GM19395 (cell line): ENCODE data around the gene BAZ2B.

Source experiments
- ATAC-seq: cut with Tn5 transposase; IDR thresholded peaks from one replicate; pipeline ENCODE4 v1.9.1; 2021; ENCODE audit warnings: mild to moderate bottlenecking, moderate library complexity; ENCODE audit not compliant: unreplicated experiment

The BAZ2B gene

DNA sequence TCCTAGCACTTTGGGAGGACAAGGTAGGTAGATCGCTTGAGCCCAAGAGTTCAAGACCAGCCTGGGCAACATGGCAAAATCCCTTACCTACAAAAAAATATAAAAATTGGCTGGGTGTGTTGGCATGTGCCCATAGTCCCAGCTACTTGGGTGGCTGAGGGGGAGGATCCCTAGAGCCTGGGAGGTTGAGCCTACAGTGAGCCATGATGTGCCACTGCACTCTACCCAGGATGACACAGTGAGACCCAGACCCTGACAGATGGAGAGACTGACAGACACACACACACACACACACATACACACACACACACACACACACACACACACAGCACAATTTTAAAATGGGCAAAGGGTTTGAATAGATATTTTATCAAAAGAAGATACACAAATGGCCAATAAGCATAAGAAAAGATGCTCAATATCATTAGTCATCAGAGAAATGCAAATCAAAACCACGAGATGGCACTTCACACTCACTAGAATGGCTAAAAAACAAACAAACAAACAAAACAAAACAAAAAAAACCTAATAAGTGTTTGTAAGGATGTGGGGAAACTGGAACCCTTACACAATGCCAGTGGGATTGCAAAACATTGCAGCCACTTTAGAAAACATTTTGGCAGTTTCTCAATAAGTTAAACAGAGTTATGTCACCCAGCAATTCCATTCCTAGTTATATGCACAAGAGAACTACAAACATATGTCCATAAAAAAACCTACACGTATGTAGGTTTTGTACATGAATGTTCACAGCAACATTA, 42.3 kb downstream of the BAZ2B start:
- no peak for ATAC-seq

- ATAC-seq: no peak
Observed at GRCh38 chr2:159573294-159573693, 43.1 kb downstream of the BAZ2B start.

GRCh38 chr2:159572459-159572858, 43.9 kb downstream of the BAZ2B start:
- ATAC-seq: no peak

GRCh38 chr2:159571540-159572260, 44.6 kb downstream of the BAZ2B start:
- no peak for ATAC-seq

- no peak for ATAC-seq
Observed at GRCh38 chr2:159564081-159564480, 52.3 kb downstream of the BAZ2B start.

DNA sequence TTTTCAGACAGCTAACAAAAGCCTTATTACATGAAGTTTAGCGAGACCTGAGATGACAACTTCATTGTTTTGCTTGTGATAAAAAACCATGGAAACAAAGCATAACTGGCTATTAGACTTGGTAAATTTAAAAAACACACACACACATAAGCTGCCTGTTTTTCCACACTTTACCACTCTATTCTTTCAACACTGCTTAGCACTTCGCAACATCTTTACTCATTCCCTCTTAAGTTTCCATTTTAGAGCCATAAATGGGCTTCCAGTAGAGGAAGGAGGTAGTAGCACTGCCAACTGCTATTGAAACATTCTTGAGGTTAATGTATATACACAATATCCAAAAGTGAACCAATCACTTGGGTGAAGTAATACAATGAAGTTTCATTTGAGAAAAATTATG, 54.1 kb downstream of the BAZ2B start:
- ATAC-seq: no peak

DNA sequence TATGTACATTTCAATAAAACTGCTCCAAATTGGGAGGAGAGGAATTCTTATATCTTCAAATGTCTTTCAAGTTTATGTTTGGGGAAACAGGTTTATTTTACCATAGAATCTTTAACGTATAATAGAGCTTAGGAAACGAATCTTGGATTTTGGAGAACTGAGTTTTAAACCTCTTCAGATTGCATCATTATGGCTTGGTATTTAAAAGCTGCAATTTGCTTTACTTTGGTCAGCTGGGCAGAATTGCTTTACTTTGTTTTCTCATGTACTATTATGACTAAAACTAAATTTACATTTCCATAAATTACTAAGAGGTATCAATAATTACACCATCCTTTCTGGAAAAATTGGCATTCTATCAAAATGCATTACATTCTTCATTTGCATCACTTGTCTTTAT, 54.6 kb downstream of the BAZ2B start:
- no peak for ATAC-seq

GRCh38 chr2:159561242-159561641, 55.1 kb downstream of the BAZ2B start:
- no peak for ATAC-seq

DNA sequence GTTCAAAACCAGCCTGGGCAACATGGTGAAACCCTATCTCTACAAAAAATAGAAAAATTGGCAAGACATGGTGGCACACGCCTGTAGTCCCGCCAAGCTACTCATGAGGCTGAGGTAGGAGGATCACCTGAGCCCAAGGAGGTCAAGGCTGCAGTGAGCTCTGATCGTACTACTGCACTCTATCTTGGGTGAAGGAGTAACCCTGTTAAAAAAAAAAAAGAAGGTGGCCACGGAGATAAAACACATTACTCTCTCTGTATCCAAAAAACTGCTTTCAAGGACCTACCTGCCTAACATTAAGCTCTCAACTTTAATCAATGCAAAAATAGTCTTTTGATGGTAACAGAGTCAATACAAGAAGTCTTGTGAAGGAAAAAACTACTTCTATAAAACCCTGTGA, 57.3 kb downstream of the BAZ2B start:
- ATAC-seq: no peak

DNA sequence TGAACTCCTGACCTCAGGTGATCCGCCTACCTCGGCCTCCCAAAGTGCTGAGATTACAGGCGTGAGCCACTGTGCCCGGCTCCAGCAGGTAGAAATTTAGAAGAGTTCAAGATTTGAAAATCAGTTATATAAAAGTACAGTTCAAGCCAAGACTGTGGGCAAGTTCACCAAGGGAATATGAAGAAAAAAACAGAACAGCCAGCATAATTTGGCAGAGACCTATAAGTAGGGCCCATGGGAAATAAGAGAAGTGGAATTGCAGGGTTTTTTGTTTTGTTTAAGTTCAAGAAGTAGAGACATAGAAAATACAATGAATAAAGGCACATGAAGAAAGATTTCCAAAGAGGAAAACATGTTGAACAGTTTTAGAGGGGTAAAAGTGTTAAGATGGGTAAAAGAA, 57.9 kb downstream of the BAZ2B start:
- ATAC-seq: no peak

DNA sequence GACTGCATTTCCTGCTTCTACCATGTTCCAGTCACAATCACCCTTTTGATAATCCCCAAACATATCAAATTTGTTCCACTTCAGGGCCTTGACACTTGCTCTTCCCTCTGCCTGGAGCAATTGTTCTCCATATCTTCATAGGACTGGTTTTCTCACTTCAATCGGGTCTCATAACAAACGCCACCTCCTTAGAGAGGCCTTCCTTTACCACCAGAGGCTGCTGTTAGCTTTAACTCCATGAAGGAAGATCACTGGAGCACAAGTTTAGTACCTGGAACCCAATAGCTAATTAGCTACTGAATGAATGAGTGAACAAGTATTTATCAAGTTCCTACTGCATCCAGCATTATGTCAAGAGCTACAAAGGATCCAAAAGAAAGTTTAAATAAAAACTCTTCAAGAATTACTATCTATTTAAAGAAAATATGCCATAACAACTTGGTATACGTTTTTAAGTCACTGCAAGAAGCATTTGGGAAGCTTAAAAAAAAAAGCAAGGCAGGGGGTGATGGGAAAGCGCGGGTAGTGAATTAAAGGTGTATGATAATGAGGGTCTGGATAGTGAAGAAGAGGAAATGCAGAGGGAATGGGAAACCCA, 58.8 kb downstream of the BAZ2B start:
- no peak for ATAC-seq

- no peak for ATAC-seq
Observed at GRCh38 chr2:159555651-159556392, 60.5 kb downstream of the BAZ2B start.

GRCh38 chr2:159553727-159554126, 62.6 kb downstream of the BAZ2B start:
- no peak for ATAC-seq

GRCh38 chr2:159551806-159552205, 64.5 kb downstream of the BAZ2B start:
- ATAC-seq: no peak

- ATAC-seq: no peak
Observed at GRCh38 chr2:159550231-159550630, 66.1 kb downstream of the BAZ2B start.

GRCh38 chr2:159549234-159549633, 67.1 kb downstream of the BAZ2B start:
- no peak for ATAC-seq

- ATAC-seq: no peak
Observed at GRCh38 chr2:159546716-159547430, 69.5 kb downstream of the BAZ2B start.

DNA sequence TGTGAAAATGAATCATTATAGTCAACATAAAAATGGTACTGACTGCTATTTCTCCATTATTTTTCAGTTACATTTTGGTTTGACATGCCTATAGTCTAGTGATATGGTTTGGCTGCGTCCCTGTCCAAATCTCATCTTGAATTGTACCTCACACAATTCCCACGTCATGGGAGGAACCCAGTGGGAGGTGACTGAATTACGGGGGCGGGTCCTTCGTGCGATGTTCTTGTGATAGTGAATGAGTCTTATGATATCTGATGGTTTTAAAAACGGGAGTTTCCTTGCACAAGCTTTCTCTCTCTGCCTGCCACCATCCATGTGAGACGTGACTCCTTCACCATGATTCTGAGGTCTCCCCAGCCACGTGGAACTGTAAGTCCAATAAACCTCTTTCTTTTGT, 70.3 kb downstream of the BAZ2B start:
- no peak for ATAC-seq

DNA sequence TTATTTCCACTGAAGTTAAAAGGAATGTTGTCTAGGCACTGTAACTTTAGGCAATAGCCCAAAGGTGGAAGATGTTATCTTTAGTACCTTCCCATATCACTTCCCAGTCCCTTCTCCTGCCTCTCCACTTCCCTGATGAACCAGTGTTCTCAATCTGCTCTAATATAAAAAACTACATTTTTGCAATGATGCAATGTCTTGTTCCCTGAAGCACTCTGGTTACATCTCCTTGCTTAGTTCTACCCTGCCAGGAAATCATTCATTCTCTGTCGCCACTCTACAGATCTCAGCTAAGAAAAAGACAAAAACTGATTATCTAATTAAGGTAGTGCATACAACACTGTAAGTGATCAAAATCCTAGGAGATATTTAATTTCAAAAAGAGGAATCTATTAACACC, 71.3 kb downstream of the BAZ2B start:
- no peak for ATAC-seq

DNA sequence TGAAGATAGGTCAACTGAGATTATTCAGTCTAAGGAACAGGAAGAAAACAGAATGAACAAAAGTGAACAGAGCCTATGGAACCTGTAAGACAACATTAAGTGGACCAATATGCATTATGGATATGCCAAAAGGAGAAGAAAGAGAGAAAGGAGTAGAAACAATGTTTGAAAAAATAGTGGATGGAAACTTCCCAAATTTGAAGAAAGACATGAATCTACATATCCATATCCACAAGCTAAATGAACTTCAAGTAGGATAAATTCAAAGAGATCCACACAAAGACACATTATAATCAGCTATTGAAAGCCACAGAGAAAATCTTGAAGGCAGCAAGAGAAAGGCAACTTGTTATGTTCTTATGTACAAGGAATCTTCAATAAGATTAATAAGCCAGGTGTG, 74.2 kb downstream of the BAZ2B start:
- ATAC-seq: no peak

- ATAC-seq: no peak
Observed at GRCh38 chr2:159539701-159540100, 76.6 kb downstream of the BAZ2B start.
